ENCODE results near the gene TEX51.

DNA sequence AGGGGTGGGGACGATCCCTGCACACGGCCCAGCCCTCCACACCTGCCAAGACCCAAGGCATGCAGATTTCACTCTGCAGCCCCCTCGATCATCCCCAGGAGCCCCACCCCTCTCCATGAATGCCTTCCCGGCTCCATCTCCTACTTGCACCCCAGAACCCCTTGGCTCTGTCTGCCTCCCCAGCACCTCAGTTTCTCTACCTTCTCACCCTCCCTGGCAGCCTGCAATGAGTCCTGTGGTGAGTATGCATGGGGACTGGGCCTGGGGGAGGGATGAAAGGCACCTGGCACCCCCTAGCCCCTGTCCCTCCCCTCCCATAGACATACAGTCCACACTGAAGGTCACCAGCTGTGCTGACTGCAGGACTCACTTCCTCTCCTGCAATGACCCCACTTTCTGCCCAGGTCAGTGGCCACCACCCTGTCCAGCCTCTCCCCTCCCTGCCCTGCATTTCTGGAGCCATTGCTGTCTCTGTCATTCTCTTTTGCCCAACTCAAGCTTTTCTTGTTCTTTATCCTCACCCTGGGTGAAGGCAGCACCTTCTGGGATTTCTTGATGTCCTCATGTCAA lies 1.0 kb downstream of the TEX51 start:
- TF ChIP-seq, protein P1, sequence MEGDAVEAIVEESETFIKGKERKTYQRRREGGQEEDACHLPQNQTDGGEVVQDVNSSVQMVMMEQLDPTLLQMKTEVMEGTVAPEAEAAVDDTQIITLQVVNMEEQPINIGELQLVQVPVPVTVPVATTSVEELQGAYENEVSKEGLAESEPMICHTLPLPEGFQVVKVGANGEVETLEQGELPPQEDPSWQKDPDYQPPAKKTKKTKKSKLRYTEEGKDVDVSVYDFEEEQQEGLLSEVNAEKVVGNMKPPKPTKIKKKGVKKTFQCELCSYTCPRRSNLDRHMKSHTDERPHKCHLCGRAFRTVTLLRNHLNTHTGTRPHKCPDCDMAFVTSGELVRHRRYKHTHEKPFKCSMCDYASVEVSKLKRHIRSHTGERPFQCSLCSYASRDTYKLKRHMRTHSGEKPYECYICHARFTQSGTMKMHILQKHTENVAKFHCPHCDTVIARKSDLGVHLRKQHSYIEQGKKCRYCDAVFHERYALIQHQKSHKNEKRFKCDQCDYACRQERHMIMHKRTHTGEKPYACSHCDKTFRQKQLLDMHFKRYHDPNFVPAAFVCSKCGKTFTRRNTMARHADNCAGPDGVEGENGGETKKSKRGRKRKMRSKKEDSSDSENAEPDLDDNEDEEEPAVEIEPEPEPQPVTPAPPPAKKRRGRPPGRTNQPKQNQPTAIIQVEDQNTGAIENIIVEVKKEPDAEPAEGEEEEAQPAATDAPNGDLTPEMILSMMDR (IDR thresholded peaks at IDR 0.05; ENCODE audit: insufficient read depth, low read length, poor library complexity, severe bottlenecking) = no peak
- no peak for TF ChIP-seq EZH2phosphoT487 (conservative IDR thresholded peaks at IDR 0.05; ENCODE audit: low read length)

Data from SU-DHL-6 (cell line).